Measurements from ENCODE around the gene ABCC2.

ABCC2 gene

GRCh38 chr10:99849057-99849456, 66.6 kb downstream of the ABCC2 start:
- in situ Hi-C loops (cut with HindIII; ENCODE audit: low sequenced_read_pairs): loop anchor here (5.0 kb wide), 2 partner anchors 92 to 198 kb away; no protein-coding TSS in a partner anchor
- no peak for DNase-seq (ENCODE audit: low read depth)
- TF ChIP-seq CTCF (IDR thresholded peaks at IDR 0.05; ENCODE audit: low read depth, low read length, missing control alignments): no peak
- H3K4me3 ChIP-seq (ENCODE audit: low read depth, low read length): no peak overlapping the region

GRCh38 chr10:99849536-99849935, 67.1 kb downstream of the ABCC2 start:
- in situ Hi-C loops (cut with HindIII; ENCODE audit: low sequenced_read_pairs): loop anchor here (5.0 kb wide), 2 partner anchors 92 to 198 kb away; no protein-coding TSS in a partner anchor
- TF ChIP-seq CTCF (IDR thresholded peaks at IDR 0.05; ENCODE audit: low read depth, low read length, missing control alignments): no peak
- no peak overlapping the region for H3K4me3 ChIP-seq (ENCODE audit: low read depth, low read length)
- no peak for DNase-seq (ENCODE audit: low read depth)

GRCh38 chr10:99850021-99850766, 67.8 kb downstream of the ABCC2 start:
- no peak for TF ChIP-seq CTCF (IDR thresholded peaks at IDR 0.05; ENCODE audit: low read depth, low read length, missing control alignments)
- in situ Hi-C loops (cut with HindIII; ENCODE audit: low sequenced_read_pairs): loop anchor here (10.0 kb wide), 1 partner anchor 65 kb away; no protein-coding TSS in a partner anchor
- no peak for DNase-seq (ENCODE audit: low read depth)
- no peak overlapping the region for H3K4me3 ChIP-seq (ENCODE audit: low read depth, low read length)

GRCh38 chr10:99850767-99851340, 68.4 kb downstream of the ABCC2 start:
- DNase-seq (ENCODE audit: low read depth): no peak
- no peak for TF ChIP-seq CTCF (IDR thresholded peaks at IDR 0.05; ENCODE audit: low read depth, low read length, missing control alignments)
- in situ Hi-C loops (cut with HindIII; ENCODE audit: low sequenced_read_pairs): loop anchor here (10.0 kb wide), 1 partner anchor 64 kb away; no protein-coding TSS in a partner anchor
- H3K4me3 ChIP-seq (ENCODE audit: low read depth, low read length): no peak overlapping the region

GRCh38 chr10:99851825-99852224, 69.4 kb downstream of the ABCC2 start:
- DNase-seq (ENCODE audit: low read depth): no peak

More at GRCh38 chr10:99851825-99852224, 69.4 kb downstream of the ABCC2 start:
- in situ Hi-C loops (cut with HindIII; ENCODE audit: low sequenced_read_pairs): loop anchor here (10.0 kb wide), 1 partner anchor 63 kb away; no protein-coding TSS in a partner anchor
- no peak overlapping the region for H3K4me3 ChIP-seq (ENCODE audit: low read depth, low read length)
- no peak for TF ChIP-seq CTCF (IDR thresholded peaks at IDR 0.05; ENCODE audit: low read depth, low read length, missing control alignments)
